ENCODE data around the gene VAMP1.
"Not testable (repeated sequence)": the region's sequence is repeated elsewhere in the genome, so short reads cannot be mapped to it uniquely, and the experiment has no call there.

Gene VAMP1

GRCh38 chr12:6443361-6443983 lies 27.0 kb downstream of the VAMP1 start:
- Histone ChIP-seq H3K9ac (ENCODE audit: low read depth, low read length) (no peak overlapping the region), H3K4me3 (ENCODE audit: low read depth, low read length) (no peak overlapping the region), H3K4me1 (ENCODE audit: control insufficient read depth, insufficient read depth, low read length) (no peaks in the 10 kb centered on the region), H3K27me3 (ENCODE audit: control insufficient read depth, insufficient read depth, low read length) (no peaks in the 10 kb centered on the region), H3K36me3 (ENCODE audit: control insufficient read depth, insufficient read depth, low read length) (no peaks in the 10 kb centered on the region), H3K9me3 (ENCODE audit: control insufficient read depth, insufficient read depth, low read length) (no peaks in the 10 kb centered on the region)

- no peak overlapping the region for H3K4me3 ChIP-seq (ENCODE audit: low read depth, low read length)
- no peaks in the 10 kb centered on the region for H3K4me1 ChIP-seq (ENCODE audit: control insufficient read depth, insufficient read depth, low read length)
- H3K9ac ChIP-seq (ENCODE audit: low read depth, low read length), result no peak overlapping the region
- H3K27me3 ChIP-seq (ENCODE audit: control insufficient read depth, insufficient read depth, low read length), result no peaks in the 10 kb centered on the region
- no peaks in the 10 kb centered on the region for H3K9me3 ChIP-seq (ENCODE audit: control insufficient read depth, insufficient read depth, low read length)
- no peaks in the 10 kb centered on the region for H3K36me3 ChIP-seq (ENCODE audit: control insufficient read depth, insufficient read depth, low read length)
Measured at GRCh38 chr12:6442836-6443235, 27.6 kb downstream of the VAMP1 start.

GRCh38 chr12:6440391-6440790 lies 30.1 kb downstream of the VAMP1 start:
- no peak overlapping the region for H3K4me3 ChIP-seq (ENCODE audit: low read depth, low read length)
- no peaks in the 10 kb centered on the region for H3K27me3 ChIP-seq (ENCODE audit: control insufficient read depth, insufficient read depth, low read length)
- no peaks in the 10 kb centered on the region for H3K4me1 ChIP-seq (ENCODE audit: control insufficient read depth, insufficient read depth, low read length)

GRCh38 chr12:6438345-6438744 lies 32.1 kb downstream of the VAMP1 start:
- H3K36me3 ChIP-seq (ENCODE audit: control insufficient read depth, insufficient read depth, low read length), result no peaks in the 10 kb centered on the region
- H3K4me3 ChIP-seq (ENCODE audit: low read depth, low read length), result no peak overlapping the region
- H3K4me1 ChIP-seq (ENCODE audit: control insufficient read depth, insufficient read depth, low read length), result peaks cover 10% of the 10 kb centered on the region
- no peak overlapping the region for H3K9ac ChIP-seq (ENCODE audit: low read depth, low read length)
- H3K9me3 ChIP-seq (ENCODE audit: control insufficient read depth, insufficient read depth, low read length), result no peaks in the 10 kb centered on the region
- no peaks in the 10 kb centered on the region for H3K27me3 ChIP-seq (ENCODE audit: control insufficient read depth, insufficient read depth, low read length)

More at GRCh38 chr12:6440391-6440790, 30.1 kb downstream of the VAMP1 start:
- Histone ChIP-seq H3K9me3 (ENCODE audit: control insufficient read depth, insufficient read depth, low read length) (no peaks in the 10 kb centered on the region), H3K9ac (ENCODE audit: low read depth, low read length) (no peak overlapping the region), H3K36me3 (ENCODE audit: control insufficient read depth, insufficient read depth, low read length) (no peaks in the 10 kb centered on the region)

GRCh38 chr12:6437586-6437985 lies 32.9 kb downstream of the VAMP1 start:
- Histone ChIP-seq H3K4me1 (ENCODE audit: control insufficient read depth, insufficient read depth, low read length) (peaks cover 10% of the 10 kb centered on the region), H3K9ac (ENCODE audit: low read depth, low read length) (no peak overlapping the region), H3K36me3 (ENCODE audit: control insufficient read depth, insufficient read depth, low read length) (no peaks in the 10 kb centered on the region), H3K27me3 (ENCODE audit: control insufficient read depth, insufficient read depth, low read length) (no peaks in the 10 kb centered on the region), H3K9me3 (ENCODE audit: control insufficient read depth, insufficient read depth, low read length) (no peaks in the 10 kb centered on the region), H3K4me3 (ENCODE audit: low read depth, low read length) (no peak overlapping the region)

- H3K4me1 ChIP-seq (ENCODE audit: control insufficient read depth, insufficient read depth, low read length), result peaks cover 10% of the 10 kb centered on the region
- H3K27me3 ChIP-seq (ENCODE audit: control insufficient read depth, insufficient read depth, low read length), result no peaks in the 10 kb centered on the region
- H3K9me3 ChIP-seq (ENCODE audit: control insufficient read depth, insufficient read depth, low read length), result no peaks in the 10 kb centered on the region
- H3K9ac ChIP-seq (ENCODE audit: low read depth, low read length), result no peak overlapping the region
- H3K4me3 ChIP-seq (ENCODE audit: low read depth, low read length), result no peak overlapping the region
- no peaks in the 10 kb centered on the region for H3K36me3 ChIP-seq (ENCODE audit: control insufficient read depth, insufficient read depth, low read length)
Measured at GRCh38 chr12:6435961-6436715, 34.3 kb downstream of the VAMP1 start.

GRCh38 chr12:6434205-6435140 lies 36.0 kb downstream of the VAMP1 start:
- Histone ChIP-seq H3K9ac (ENCODE audit: low read depth, low read length) (no peak overlapping the region), H3K9me3 (ENCODE audit: control insufficient read depth, insufficient read depth, low read length) (no peaks in the 10 kb centered on the region), H3K36me3 (ENCODE audit: control insufficient read depth, insufficient read depth, low read length) (no peaks in the 10 kb centered on the region), H3K4me3 (ENCODE audit: low read depth, low read length) (no peak overlapping the region), H3K27me3 (ENCODE audit: control insufficient read depth, insufficient read depth, low read length) (no peaks in the 10 kb centered on the region), H3K4me1 (ENCODE audit: control insufficient read depth, insufficient read depth, low read length) (peaks cover 10% of the 10 kb centered on the region)

GRCh38 chr12:6432991-6433390 lies 37.5 kb downstream of the VAMP1 start:
- Histone ChIP-seq H3K9me3 (ENCODE audit: control insufficient read depth, insufficient read depth, low read length) (no peaks in the 10 kb centered on the region), H3K4me1 (ENCODE audit: control insufficient read depth, insufficient read depth, low read length) (peaks cover 10% of the 10 kb centered on the region), H3K27me3 (ENCODE audit: control insufficient read depth, insufficient read depth, low read length) (no peaks in the 10 kb centered on the region), H3K36me3 (ENCODE audit: control insufficient read depth, insufficient read depth, low read length) (no peaks in the 10 kb centered on the region), H3K4me3 (ENCODE audit: low read depth, low read length) (no peak overlapping the region), H3K9ac (ENCODE audit: low read depth, low read length) (no peak overlapping the region)

GRCh38 chr12:6430124-6430989 lies 40.1 kb downstream of the VAMP1 start:
- no peak overlapping the region for H3K9ac ChIP-seq (ENCODE audit: low read depth, low read length)
- no peaks in the 10 kb centered on the region for H3K9me3 ChIP-seq (ENCODE audit: control insufficient read depth, insufficient read depth, low read length)
- peaks cover 10% of the 10 kb centered on the region for H3K4me1 ChIP-seq (ENCODE audit: control insufficient read depth, insufficient read depth, low read length)
- no peaks in the 10 kb centered on the region for H3K36me3 ChIP-seq (ENCODE audit: control insufficient read depth, insufficient read depth, low read length)
- no peak overlapping the region for H3K4me3 ChIP-seq (ENCODE audit: low read depth, low read length)
- H3K27me3 ChIP-seq (ENCODE audit: control insufficient read depth, insufficient read depth, low read length), result no peaks in the 10 kb centered on the region

GRCh38 chr12:6428326-6428725 lies 42.2 kb downstream of the VAMP1 start:
- Histone ChIP-seq H3K27me3 (ENCODE audit: control insufficient read depth, insufficient read depth, low read length) (peaks cover 3% of the 10 kb centered on the region), H3K9ac (ENCODE audit: low read depth, low read length) (no peak overlapping the region), H3K4me3 (ENCODE audit: low read depth, low read length) (no peak overlapping the region), H3K36me3 (ENCODE audit: control insufficient read depth, insufficient read depth, low read length) (no peaks in the 10 kb centered on the region), H3K9me3 (ENCODE audit: control insufficient read depth, insufficient read depth, low read length) (no peaks in the 10 kb centered on the region), H3K4me1 (ENCODE audit: control insufficient read depth, insufficient read depth, low read length) (no peaks in the 10 kb centered on the region)

GRCh38 chr12:6427796-6428195 lies 42.7 kb downstream of the VAMP1 start:
- H3K9ac ChIP-seq (ENCODE audit: low read depth, low read length); H3K27me3 ChIP-seq (ENCODE audit: control insufficient read depth, insufficient read depth, low read length); H3K36me3 ChIP-seq (ENCODE audit: control insufficient read depth, insufficient read depth, low read length); H3K4me3 ChIP-seq (ENCODE audit: low read depth, low read length); H3K4me1 ChIP-seq (ENCODE audit: control insufficient read depth, insufficient read depth, low read length); H3K9me3 ChIP-seq (ENCODE audit: control insufficient read depth, insufficient read depth, low read length): not testable (repeated sequence)

Measured in iPS-15b (cell line).